HepG2 (cell line): ENCODE results near the gene CACNA1D. TPM values are rescaled to one million over a fixed set of nuclear protein-coding genes. Genes with fewer than 3 reads are reported as not detected.

ENCODE experiments used
- HMG20B ChIP-seq: conservative IDR thresholded peaks from 2 replicates; pipeline ENCODE4 v1.6.1; 2016; ENCODE audit warnings: missing genetic modification reagents, missing compliant biosample characterization
- HNRNPUL1 ChIP-seq: fragments of 200-400 bp; formaldehyde crosslinking; IDR thresholded peaks from 2 replicates; pipeline ENCODE4 v1.6.1; 2017; ENCODE audit warnings: low read depth, mild to moderate bottlenecking, low read length, moderate library complexity
- IRF9 ChIP-seq: sonication (generic); formaldehyde crosslinking; IDR thresholded peaks from 2 replicates; pipeline ENCODE4 v1.8.0; 2022; ENCODE audit warnings: missing genetic modification reagents, mild to moderate bottlenecking, borderline replicate concordance
- JUN ChIP-seq: sonication (generic); formaldehyde crosslinking; IDR thresholded peaks from 2 replicates; pipeline ENCODE4 v1.4.0; 2020; ENCODE audit warnings: mild to moderate bottlenecking, missing genetic modification reagents
- NONO ChIP-seq, 2 experiments: fragments of 450-650 bp in 1 of 2; sonication (generic) in 1 of 2; formaldehyde crosslinking in 1 of 2; IDR thresholded peaks in 1 of 2; conservative IDR thresholded peaks in 1 of 2; 2 replicates each; pipeline versions ENCODE4 v1.6.1 to v1.8.0; 2017 to 2022; ENCODE audit warnings: mild to moderate bottlenecking in 1 of 2, missing genetic modification reagents in 1 of 2, moderate library complexity in 1 of 2
- NR2F2 ChIP-seq: IDR thresholded peaks from 2 replicates; pipeline ENCODE4 v1.6.1; 2012; ENCODE audit warnings: low read depth, inconsistent platforms, borderline replicate concordance
- NR3C1 ChIP-seq: sonication (generic); formaldehyde crosslinking; IDR thresholded peaks from 2 replicates; pipeline ENCODE4 v1.4.0; 2020; ENCODE audit warnings: missing genetic modification reagents
- RBAK ChIP-seq: sonication (generic); formaldehyde crosslinking; IDR thresholded peaks from 2 replicates; pipeline ENCODE4 v1.5.1; 2020; ENCODE audit warnings: mild to moderate bottlenecking, missing genetic modification reagents
- SAP130 ChIP-seq: IDR thresholded peaks from 2 replicates; pipeline ENCODE4 v1.6.1; 2016; ENCODE audit warnings: low read depth
- THYN1 ChIP-seq: sonication (generic); formaldehyde crosslinking; IDR thresholded peaks from 2 replicates; pipeline ENCODE4 v1.8.1; 2023; ENCODE audit warnings: low read depth, mild to moderate bottlenecking, moderate library complexity, missing genetic modification reagents, borderline replicate concordance
- ZBTB10 ChIP-seq: sonication (generic); formaldehyde crosslinking; IDR thresholded peaks from 2 replicates; pipeline ENCODE4 v1.4.0; 2020; ENCODE audit warnings: missing genetic modification reagents, borderline replicate concordance
- ZHX2 ChIP-seq, 2 experiments: sonication (generic) in 1 of 2; formaldehyde crosslinking in 1 of 2; IDR thresholded peaks; 2 replicates each; pipeline versions ENCODE4 v1.6.1 to v1.9.0; 2014 to 2022; ENCODE audit warnings: antibody characterized with exemption in 1 of 2, borderline replicate concordance in 1 of 2, inconsistent platforms in 1 of 2, low read depth in 1 of 2, missing genetic modification reagents in 1 of 2
- ZMYM4 ChIP-seq: sonication (generic); formaldehyde crosslinking; IDR thresholded peaks from 2 replicates; pipeline ENCODE4 v1.8.1; 2023; ENCODE audit warnings: mild to moderate bottlenecking, missing genetic modification reagents
- ZNF101 ChIP-seq: sonication (generic); formaldehyde crosslinking; IDR thresholded peaks from 2 replicates; pipeline ENCODE4 v1.4.0; 2020; ENCODE audit warnings: mild to moderate bottlenecking, low read depth, missing genetic modification reagents, borderline replicate concordance
- ZNF335 ChIP-seq: sonication (generic); formaldehyde crosslinking; IDR thresholded peaks from 2 replicates; pipeline ENCODE4 v1.4.0; 2020; ENCODE audit warnings: missing genetic modification reagents
- ZNF513 ChIP-seq: sonication (generic); formaldehyde crosslinking; conservative IDR thresholded peaks from 2 replicates; pipeline ENCODE4 v1.5.0; 2020; ENCODE audit warnings: missing genetic modification reagents
- polyA plus RNA-seq, 8 experiments: library from polyadenylated mRNA; depleted of rRNA in 3 of 8; stranded (reverse) in 7 of 8; unstranded in 1 of 8; fragments of >200 nt; fragmentation: Illumina TruSeq in 4 of 8; extraction: Trizol in 4 of 8; gene quantifications; 2 replicates each; pipeline versions ENCODE4 v1.2.1 to v1.2.3, GENCODE V29; 2011 to 2016; ENCODE audit warnings: low read depth in 4 of 8, missing spikeins in 1 of 8, mixed read lengths in 1 of 8; ENCODE audit not compliant: insufficient read depth in 1 of 8
- total RNA-seq, 5 experiments: library from RNA; depleted of rRNA; stranded (reverse); fragments of >200 nt; fragmentation: Illumina TruSeq; extraction: Trizol; gene quantifications; 2 replicates each; pipeline ENCODE4 v1.2.3, GENCODE V29; 2016; ENCODE audit warnings: low read depth in 1 of 5

The CACNA1D gene
- total and polyA plus RNA-seq, 2 of the 13 experiments (the other 11 are each of a cell fraction or from before 2014, with no cell fraction given) = 0.26 to 0.38 TPM

- TF ChIP-seq ZHX2 (IDR thresholded peaks at IDR 0.05; ENCODE audit: low read depth) (no peak), ZHX2 (CRISPR knock-in tag; IDR thresholded peaks at IDR 0.05; ENCODE audit: borderline replicate concordance) (no peak), IRF9 (CRISPR knock-in tag) (peak; percentile 78; the same call in 1 of the 2 replicates), ZNF335 (CRISPR knock-in tag) (peak; percentile 38; the same call in 1 of the 2 replicates), NONO (IDR thresholded peaks at IDR 0.05) (no peak), NONO (CRISPR knock-in tag; conservative IDR thresholded peaks at IDR 0.05) (peak; percentile 97), HNRNPUL1 (no peak), NR3C1 (CRISPR knock-in tag) (no peak), ZNF513 (CRISPR knock-in tag) (no peak), NR2F2 (peak; percentile 26; the same call in 1 of the 2 replicates), SAP130 (CRISPR knock-in tag) (peak; percentile 90), ZBTB10 (CRISPR knock-in tag) (no peak; the same call in 1 of the 2 replicates), ZNF101 (CRISPR knock-in tag) (no peak), RBAK (CRISPR knock-in tag) (no peak), JUN (CRISPR knock-in tag) (peak; percentile 60; the same call in 1 of the 2 replicates), THYN1 (CRISPR knock-in tag) (peak; percentile 89; the same call in 1 of the 2 replicates), ZMYM4 (peak; percentile 92), HMG20B (CRISPR knock-in tag) (no peak)
These were observed 351.9 kb downstream of the CACNA1D start, which contains the start of the genes CHDH and IL17RB (continued) for GRCh38 chr3:53846134-53846850.
